Body of pancreas (tissue), 4 donors: ENCODE measurements around the gene GUCY2F. TPM values are rescaled to one million over a fixed set of nuclear protein-coding genes. Genes with fewer than 3 reads are reported as not detected.

ENCODE experiments used
- ATAC-seq: fragments of 150-250 bp; one replicate; pipeline ENCODE4 v1.9.1; 2016
- DNase-seq, 4 donors: peaks; one replicate each; pipeline ENCODE4 v3.0.0-alpha.2; 2019
- H3K27ac ChIP-seq, 4 donors: fragments of 200-600 bp; sonication (generic); 1 replicate in 3 of 4; 2 replicates in 1 of 4; pipeline versions ENCODE4 v1.5.1 to v1.6.1; 2016 to 2019; ENCODE audit warnings: mild to moderate bottlenecking in 1 of 4, mixed read lengths in 1 of 4, moderate library complexity in 1 of 4
- H3K27me3 ChIP-seq, 2 donors: fragments of 200-600 bp; sonication (generic); one replicate each; pipeline ENCODE4 v1.6.0; 2016; ENCODE audit warnings: mild to moderate bottlenecking in 1 of 2
- H3K36me3 ChIP-seq, 2 donors: fragments of 200-600 bp; sonication (generic); replicated peaks in 1 of 2; 2 replicates each; pipeline ENCODE4 v1.5.1; 2016; ENCODE audit warnings: low read depth in 2 of 2; ENCODE audit not compliant: insufficient read depth in 1 of 2
- H3K4me1 ChIP-seq: fragments of 200-600 bp; sonication (generic); one replicate; pipeline ENCODE4 v1.6.0; 2016
- H3K4me3 ChIP-seq, 2 donors: fragments of 200-600 bp; sonication (generic); 1 replicate in 1 of 2; 2 replicates in 1 of 2; pipeline ENCODE4 v1.5.1; 2016 to 2019
- H3K9me3 ChIP-seq, 3 donors: fragments of 200-600 bp; sonication (generic); 1 replicate in 2 of 3; 2 replicates in 1 of 3; pipeline ENCODE4 v1.5.1; 2016
- CTCF ChIP-seq, 7 experiments: fragments of 450-650 bp in 4 of 7; fragments of 200-600 bp in 3 of 7; sonication (generic) in 3 of 7; IDR thresholded peaks; one replicate each; pipeline ENCODE4 v1.5.1; 2016 to 2019; ENCODE audit warnings: antibody characterized with exemption in 7 of 7
- POLR2A ChIP-seq, 3 donors: fragments of 450-650 bp; IDR thresholded peaks; one replicate each; pipeline ENCODE4 v1.6.1; 2016; ENCODE audit warnings: antibody characterized with exemption in 3 of 3, mild to moderate bottlenecking in 2 of 3
- WGBS, 2 donors: methylation state at CpG; one replicate each; pipeline ENCODE4 v1.1.5; 2017; 5-methylcytosine and 5-hydroxymethylcytosine counted together
- intact Hi-C: fragments of 100-400 bp; cut with DNase I; formaldehyde crosslinking; loops from one replicate; pipeline ENCODE4 v1.15.1; 2023
- total RNA-seq, 2 donors: library from RNA; depleted of rRNA; stranded (reverse); fragments of >200 nt; gene quantifications; one replicate each; pipeline ENCODE4 v1.1.0, GENCODE V29; 2016

GUCY2F gene
- total RNA-seq, 2 donors from 2014 or later: not detected

- no peak for TF ChIP-seq POLR2A (IDR thresholded peaks at IDR 0.05)
- no peak for TF ChIP-seq CTCF (IDR thresholded peaks at IDR 0.05)
- no peaks in the 10 kb centered on the region for H3K36me3 ChIP-seq
- WGBS, 2 donors: 65 to 74% methylated on average over 4 of the region's 4 CpGs
- no peaks in the 10 kb centered on the region for H3K9me3 ChIP-seq
- no peaks in the 10 kb centered on the region for H3K27me3 ChIP-seq
- peaks cover 5% of the 10 kb centered on the region for H3K4me1 ChIP-seq
- H3K27ac ChIP-seq: no peak overlapping the region
- intact Hi-C loops: no loop called here
- ATAC-seq: no peak
- DNase-seq: no peak
- H3K4me3 ChIP-seq: no peak overlapping the region
These were observed 131.3 kb downstream of the GUCY2F start for GRCh38 chrX:109350551-109350950.

- Histone ChIP-seq H3K4me3 (no peak overlapping the region), H3K9me3 (no peaks in the 10 kb centered on the region), H3K27ac (no peak overlapping the region), H3K36me3 (no peaks in the 10 kb centered on the region), H3K4me1 (peaks cover 5% of the 10 kb centered on the region), H3K27me3 (no peaks in the 10 kb centered on the region)
- intact Hi-C loops: no loop called here
- TF ChIP-seq CTCF (IDR thresholded peaks at IDR 0.05) (no peak), POLR2A (IDR thresholded peaks at IDR 0.05) (no peak)
- DNase-seq (no peak), ATAC-seq (no peak)
These were observed 131.8 kb downstream of the GUCY2F start for GRCh38 chrX:109350051-109350450.

GRCh38 chrX:109347632-109348031 lies 134.3 kb downstream of the GUCY2F start:
- ATAC-seq (no peak), DNase-seq (peak in 1 of 4 donors; percentile 2)
- intact Hi-C loops: no loop called here
- no peak for TF ChIP-seq CTCF (IDR thresholded peaks at IDR 0.05)
- TF ChIP-seq POLR2A (IDR thresholded peaks at IDR 0.05): no peak
- Histone ChIP-seq H3K36me3 (no peaks in the 10 kb centered on the region), H3K27ac (no peak overlapping the region), H3K4me3 (no peak overlapping the region), H3K9me3 (no peaks in the 10 kb centered on the region), H3K27me3 (no peaks in the 10 kb centered on the region), H3K4me1 (peaks cover 5% of the 10 kb centered on the region)
- 42 to 43% methylated on average over 3 of the region's 3 CpGs for WGBS, 2 donors

GRCh38 chrX:109346491-109346890 lies 135.4 kb downstream of the GUCY2F start:
- no peak for DNase-seq
- no peaks in the 10 kb centered on the region for H3K9me3 ChIP-seq
- TF ChIP-seq POLR2A (IDR thresholded peaks at IDR 0.05): no peak
- TF ChIP-seq CTCF (IDR thresholded peaks at IDR 0.05): no peak
- intact Hi-C loops: no loop called here
- H3K27ac ChIP-seq: no peak overlapping the region
- no peak for ATAC-seq
- H3K36me3 ChIP-seq: no peaks in the 10 kb centered on the region
- no peak overlapping the region for H3K4me3 ChIP-seq
- 33 to 60% methylated on average over 1 of the region's 1 CpG for WGBS, 2 donors
- H3K4me1 ChIP-seq: no peaks in the 10 kb centered on the region
- H3K27me3 ChIP-seq: no peaks in the 10 kb centered on the region

- intact Hi-C loops: no loop called here
- no peak overlapping the region for H3K27ac ChIP-seq
- H3K9me3 ChIP-seq: no peaks in the 10 kb centered on the region
- H3K4me1 ChIP-seq: no peaks in the 10 kb centered on the region
- no peaks in the 10 kb centered on the region for H3K36me3 ChIP-seq
- no peak for DNase-seq
- H3K4me3 ChIP-seq: no peak overlapping the region
- no peaks in the 10 kb centered on the region for H3K27me3 ChIP-seq
- no peak for TF ChIP-seq POLR2A (IDR thresholded peaks at IDR 0.05)
- TF ChIP-seq CTCF (IDR thresholded peaks at IDR 0.05): no peak
- no peak for ATAC-seq
These were observed 136.0 kb downstream of the GUCY2F start for GRCh38 chrX:109345856-109346255.
